HCT116 (cell line): ENCODE data around the gene MALL. TPM values are rescaled to one million over a fixed set of nuclear protein-coding genes. Genes with fewer than 3 reads are reported as not detected.
"Not testable (repeated sequence)": the region's sequence is repeated elsewhere in the genome, so short reads cannot be mapped to it uniquely, and the experiment has no call there.

Source experiments
- ATAC-seq: fragments of 200-7000 bp; cut with Tn5 transposase; 2 replicates; pipeline ENCODE4 v1.9.1; 2020; ENCODE audit warnings: mild to moderate bottlenecking, moderate library complexity
- BruUV-seq: library from RNA; stranded (reverse); fragments of 400-500 nt; replicated peaks from 2 replicates; lab custom pipeline; 2021; lab: Mats Ljungman, UMichigan
- CTCF ChIA-PET: fragments of 300-600 bp; sonication (Branson Sonifier 250); formaldehyde crosslinking; loops from one replicate; lab custom pipeline; 2021; ENCODE audit warnings: antibody characterized with exemption; lab: Charles Lee
- POLR2A ChIA-PET: fragments of 300-600, 350-600 bp; sonication (Branson Sonifier 250); formaldehyde crosslinking; loops from one replicate; lab custom pipeline; 2021; ENCODE audit warnings: antibody characterized with exemption; lab: Charles Lee
- RAD21 ChIA-PET, 2 experiments: fragments of 300-600 bp; sonication (Branson Sonifier 250); formaldehyde crosslinking; loops; one replicate each; lab custom pipeline; 2023; ENCODE audit warnings: low total read pairs in 2 of 2; ENCODE audit not compliant: uncharacterized antibody in 2 of 2, unreplicated experiment in 2 of 2, low non-redundant PET in 1 of 2; lab: Charles Lee
- DNase-seq: peaks from one replicate; pipeline ENCODE4 v3.0.0-alpha.2; 2010; ENCODE audit warnings: low read depth, low spot score
- H2AFZ ChIP-seq: fragments of 200-600 bp; shearing (Covaris generic), sonication (generic); 2 replicates; pipeline ENCODE4 v1.6.1; 2017; ENCODE audit warnings: low read depth, mixed run types, mixed read lengths, antibody characterized with exemption, low read length; ENCODE audit not compliant: poor library complexity, severe bottlenecking
- H3K27ac ChIP-seq: 2 replicates; pipeline ENCODE4 v1.5.1; 2012; ENCODE audit warnings: low read depth, low read length
- H3K27me3 ChIP-seq: fragments of 200-600 bp; sonication (generic); 2 replicates; pipeline ENCODE4 v1.6.1; 2016; ENCODE audit warnings: mixed run types, low read length, mixed read lengths; ENCODE audit not compliant: insufficient read depth
- H3K36me3 ChIP-seq, 2 experiments: fragments of 200-500 bp in 1 of 2; fragments of 200-600 bp in 1 of 2; sonication (Bioruptor generic) in 1 of 2; sonication (generic) in 1 of 2; 2 replicates each; pipeline versions ENCODE4 v1.5.1 to v1.6.1; 2014 to 2016; ENCODE audit warnings: low read length in 2 of 2, inconsistent platforms in 1 of 2, mixed read lengths in 1 of 2, mixed run types in 1 of 2; ENCODE audit not compliant: insufficient read depth in 2 of 2, control insufficient read depth in 1 of 2
- H3K4me1 ChIP-seq, 2 experiments: fragments of 200-600 bp in 1 of 2; sonication (generic) in 1 of 2; 2 replicates each; pipeline versions ENCODE4 v1.5.1 to v1.6.1; 2012 to 2017; ENCODE audit warnings: low read length in 2 of 2, inconsistent platforms in 1 of 2, mild to moderate bottlenecking in 1 of 2, mixed read lengths in 1 of 2, mixed run types in 1 of 2, moderate library complexity in 1 of 2; ENCODE audit not compliant: insufficient read depth in 2 of 2, control insufficient read depth in 1 of 2
- H3K4me2 ChIP-seq: fragments of 200-600 bp; sonication (generic); 2 replicates; pipeline ENCODE4 v1.6.1; 2017; ENCODE audit warnings: mixed run types, low read length, mixed read lengths
- H3K4me3 ChIP-seq, 2 experiments: fragments of 200-600 bp in 1 of 2; sonication (generic) in 1 of 2; replicated peaks in 1 of 2; 2 replicates each; pipeline ENCODE4 v1.5.1; 2011 to 2016; ENCODE audit warnings: low read length in 2 of 2, control low read depth in 1 of 2, low read depth in 1 of 2, mild to moderate bottlenecking in 1 of 2, mixed read lengths in 1 of 2, mixed run types in 1 of 2
- H3K79me2 ChIP-seq: fragments of 200-600 bp; sonication (generic); 2 replicates; pipeline ENCODE4 v1.6.1; 2017; ENCODE audit warnings: mild to moderate bottlenecking, mixed run types, low read length, moderate library complexity, mixed read lengths; ENCODE audit not compliant: insufficient read depth
- H3K9ac ChIP-seq: fragments of 200-600 bp; sonication (generic); 2 replicates; pipeline ENCODE4 v1.6.1; 2016; ENCODE audit warnings: low read length, mixed read lengths
- H3K9me2 ChIP-seq: fragments of 200-600 bp; sonication (generic), shearing (Covaris generic); 2 replicates; pipeline ENCODE4 v1.6.1; 2017; ENCODE audit warnings: mixed run types, mild to moderate bottlenecking, moderate library complexity; ENCODE audit not compliant: insufficient read depth
- H3K9me3 ChIP-seq, 2 experiments: fragments of 200-500 bp in 1 of 2; fragments of 200-600 bp in 1 of 2; sonication (Bioruptor generic) in 1 of 2; sonication (generic) in 1 of 2; 2 replicates each; pipeline ENCODE4 v1.6.1; 2014 to 2017; ENCODE audit warnings: low read length in 2 of 2, mixed read lengths in 2 of 2, inconsistent platforms in 1 of 2, low read depth in 1 of 2, mild to moderate bottlenecking in 1 of 2, mixed run types in 1 of 2, moderate library complexity in 1 of 2; ENCODE audit not compliant: control insufficient read depth in 1 of 2, insufficient read depth in 1 of 2
- H4K20me1 ChIP-seq: fragments of 200-600 bp; sonication (generic), shearing (Covaris generic); 2 replicates; pipeline ENCODE4 v1.6.1; 2017; ENCODE audit warnings: mixed run types, mild to moderate bottlenecking, moderate library complexity; ENCODE audit not compliant: insufficient read depth
- intact Hi-C: fragments of 100-400 bp; cut with micrococcal nuclease; formaldehyde crosslinking; loops from 2 replicates; pipeline ENCODE4 v1.10.0; 2022
- microRNA-seq: library from miRNA; unstranded; fragments of <30 nt; microRNA quantifications from one replicate; pipeline ENCODE4, GENCODE V29; 2016; ENCODE audit warnings: borderline number of aligned reads
- total RNA-seq: library from RNA; stranded (reverse); gene quantifications from one replicate; pipeline ENCODE4 v1.2.1, GENCODE V29; 2021; ENCODE audit not compliant: unreplicated experiment

Gene MALL
- total RNA-seq, 1 experiment from 2014 or later = 223 TPM

DNA sequence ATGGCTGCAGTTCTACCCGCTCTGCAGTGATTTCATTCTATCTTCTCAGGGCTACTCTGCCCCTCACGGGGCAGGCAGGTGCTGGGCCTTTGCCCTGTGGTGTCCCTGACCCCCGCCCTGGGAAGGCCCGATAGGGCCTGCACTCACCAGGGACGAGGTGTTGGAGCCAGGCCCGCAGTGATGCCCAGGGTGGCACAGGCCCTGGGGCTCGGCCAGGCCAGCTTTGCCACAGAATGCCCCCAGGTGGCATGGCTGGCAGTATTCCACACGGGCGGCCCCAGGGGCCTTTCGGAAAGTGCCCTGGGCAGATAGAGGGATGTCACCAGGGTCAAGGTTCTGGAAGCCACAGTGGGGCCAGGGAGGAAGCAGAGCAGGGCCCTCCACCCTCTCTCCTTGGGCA is 80.7 kb downstream of the MALL start:
- POLR2A ChIA-PET, CTCF ChIA-PET: not testable (repeated sequence)

More for the DNA sequence above, 80.7 kb downstream of the MALL start:
- H3K9me2 ChIP-seq, H2AFZ ChIP-seq, H3K9ac ChIP-seq, H3K79me2 ChIP-seq, H3K4me1 ChIP-seq, H4K20me1 ChIP-seq, H3K9me3 ChIP-seq, H3K36me3 ChIP-seq, H3K27ac ChIP-seq, intact Hi-C loops, BruUV-seq, H3K4me2 ChIP-seq, ATAC-seq, H3K4me3 ChIP-seq, DNase-seq, H3K27me3 ChIP-seq, RAD21 ChIA-PET: not testable (repeated sequence)

Small RNA genes lying within 50 kb of the gene (microRNA-seq; reads per million reads assigned to microRNA genes)
- gene MIR4267 = not detected
- not detected for gene MIR4436B1

Other genes starting within 250 kb of the MALL start
- 1.1 TPM for gene LIMS3, start 217.1 kb downstream of the MALL start, total RNA-seq
- 4.7 TPM for gene NPHP1, start 89.2 kb upstream of the MALL start, total RNA-seq
- gene MTLN, start 96.7 kb upstream of the MALL start, total RNA-seq = 35.7 TPM